Activated CD8-positive, alpha-beta T cell treated with anti-CD3 and anti-CD28 coated beads, Interleukin-2, amount 10 ng/mL, durations not matched to agents 7 days and 5 days (primary cell): Measurements from ENCODE around the gene CATSPER1. TPM values are rescaled to one million over a fixed set of nuclear protein-coding genes. Genes with fewer than 3 reads are reported as not detected.

Experiments
- ATAC-seq: fragments of 150-1000 bp; cut with Tn5 transposase; one replicate; pipeline ENCODE4 v1.10.0; 2021; ENCODE audit warnings: moderate library complexity
- CTCF ChIA-PET: fragments of 350-600 bp; sonication (Branson Sonifier 250); formaldehyde crosslinking; loops from one replicate; lab custom pipeline; 2021; ENCODE audit warnings: antibody characterized with exemption; lab: Charles Lee
- POLR2A ChIA-PET: fragments of 350-600 bp; sonication (Branson Sonifier 250); formaldehyde crosslinking; loops from one replicate; lab custom pipeline; 2021; ENCODE audit warnings: antibody characterized with exemption; lab: Charles Lee
- DNase-seq: peaks from one replicate; pipeline ENCODE4 v3.0.0-alpha.2; 2020
- H3K27ac Mint-ChIP-seq: one replicate; pipeline ENCODE4 v1.8.0; 2021; ENCODE audit warnings: mild to moderate bottlenecking, mixed read lengths
- H3K27me3 Mint-ChIP-seq: one replicate; pipeline ENCODE4 v1.8.0; 2021; ENCODE audit warnings: low read depth, mixed read lengths
- H3K36me3 Mint-ChIP-seq: one replicate; pipeline ENCODE4 v1.8.0; 2021; ENCODE audit warnings: low read depth, mixed read lengths
- H3K4me1 Mint-ChIP-seq: one replicate; pipeline ENCODE4 v1.8.0; 2021; ENCODE audit warnings: low read depth, mixed read lengths
- H3K4me3 Mint-ChIP-seq: one replicate; pipeline ENCODE4 v1.8.0; 2021; ENCODE audit warnings: mild to moderate bottlenecking, mixed read lengths
- H3K9me3 Mint-ChIP-seq: one replicate; pipeline ENCODE4 v1.8.0; 2022; ENCODE audit warnings: mixed read lengths; ENCODE audit not compliant: insufficient read depth
- total RNA-seq, 2 experiments: library from RNA; stranded (reverse); gene quantifications; one replicate each; pipeline ENCODE4 v1.2.3, GENCODE V29; 2021

CATSPER1 gene
- total RNA-seq, 2 experiments from 2014 or later = not detected

DNA sequence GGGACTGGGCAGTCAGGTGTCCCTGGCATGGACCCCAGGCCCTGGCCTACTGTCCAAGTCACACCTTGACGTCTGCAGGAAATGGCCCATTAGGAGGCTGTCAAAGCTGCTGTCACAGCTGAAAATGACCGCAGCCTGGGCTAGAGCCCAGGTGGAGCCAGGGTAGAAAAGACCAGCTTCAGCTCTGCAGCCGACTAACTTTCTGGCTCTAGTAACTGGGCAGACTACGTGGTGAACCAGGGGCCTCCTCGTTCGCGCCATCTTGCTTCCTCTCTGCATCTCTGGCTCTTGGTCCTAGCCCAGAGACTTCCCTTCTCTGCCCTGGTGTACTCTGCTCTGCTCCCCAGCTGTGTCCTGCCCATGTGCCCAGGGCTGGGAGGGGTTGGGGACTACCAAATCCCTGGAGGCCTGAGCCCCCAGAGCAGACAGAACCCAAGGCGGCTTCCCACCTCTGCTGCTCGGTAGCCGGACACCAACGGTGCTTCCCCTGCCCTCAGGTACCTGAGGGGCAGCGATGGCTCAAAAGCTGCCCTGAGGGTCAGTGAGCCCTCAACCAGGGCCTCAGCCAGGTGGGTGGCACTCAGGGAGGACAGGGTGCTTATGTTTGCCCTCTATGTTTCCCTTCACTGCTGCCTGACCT is 45.1 kb downstream of the CATSPER1 start:
- H3K27ac Mint-ChIP-seq = no peak overlapping the region
- H3K9me3 Mint-ChIP-seq = no peaks in the 10 kb centered on the region
- POLR2A ChIA-PET = no interaction called here
- no peak overlapping the region for H3K4me3 Mint-ChIP-seq
- H3K4me1 Mint-ChIP-seq = no peaks in the 10 kb centered on the region
- H3K27me3 Mint-ChIP-seq = no peaks in the 10 kb centered on the region
- ATAC-seq (no peak), DNase-seq (no peak)
- peaks cover 25% of the 10 kb centered on the region for H3K36me3 Mint-ChIP-seq
- CTCF ChIA-PET = interaction anchor here (12.2 kb wide), 1 partner anchor 92 kb away, joined by 259 read pairs; the partner anchor contains the start of genes CCDC85B and FIBP

DNA sequence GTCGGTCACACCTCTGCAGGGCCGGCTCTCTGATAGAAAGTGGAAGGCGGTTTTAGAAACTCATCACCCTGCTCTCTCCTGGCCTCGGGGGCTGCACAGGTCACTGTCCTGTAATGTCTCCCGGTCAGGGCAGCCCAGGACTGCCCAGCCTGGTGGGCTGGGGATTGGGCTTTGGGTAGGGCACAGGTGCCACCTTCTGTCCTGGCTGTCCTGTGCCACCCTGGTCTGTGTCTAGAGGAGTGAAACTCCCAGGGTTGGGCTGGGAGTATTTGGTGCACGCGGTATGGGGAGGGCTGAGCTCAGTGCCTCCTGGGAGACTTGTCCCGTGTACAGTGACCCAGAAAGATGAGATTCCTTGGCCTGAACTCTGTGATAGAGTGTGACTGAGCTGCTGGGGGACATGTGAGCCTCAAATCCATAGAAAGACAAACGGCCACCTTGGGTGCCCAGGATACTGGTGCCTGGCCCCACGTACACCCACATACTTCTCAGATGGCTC is 47.0 kb downstream of the CATSPER1 start:
- ATAC-seq (no peak), DNase-seq (no peak)
- no peaks in the 10 kb centered on the region for H3K4me1 Mint-ChIP-seq
- H3K27ac Mint-ChIP-seq = peak overlapping the region; percentile 34
- ChIA-PET POLR2A (no interaction called here), CTCF (interaction anchor here (1.0 to 2.0 kb wide), 3 partner anchors 91 to 162 kb away, joined by 3 to 10 read pairs (median 4); partner anchors contain the start of gene FIBP)
- H3K36me3 Mint-ChIP-seq = peaks cover 32% of the 10 kb centered on the region
- H3K9me3 Mint-ChIP-seq = no peaks in the 10 kb centered on the region
- H3K4me3 Mint-ChIP-seq = no peak overlapping the region
- H3K27me3 Mint-ChIP-seq = no peaks in the 10 kb centered on the region

DNA sequence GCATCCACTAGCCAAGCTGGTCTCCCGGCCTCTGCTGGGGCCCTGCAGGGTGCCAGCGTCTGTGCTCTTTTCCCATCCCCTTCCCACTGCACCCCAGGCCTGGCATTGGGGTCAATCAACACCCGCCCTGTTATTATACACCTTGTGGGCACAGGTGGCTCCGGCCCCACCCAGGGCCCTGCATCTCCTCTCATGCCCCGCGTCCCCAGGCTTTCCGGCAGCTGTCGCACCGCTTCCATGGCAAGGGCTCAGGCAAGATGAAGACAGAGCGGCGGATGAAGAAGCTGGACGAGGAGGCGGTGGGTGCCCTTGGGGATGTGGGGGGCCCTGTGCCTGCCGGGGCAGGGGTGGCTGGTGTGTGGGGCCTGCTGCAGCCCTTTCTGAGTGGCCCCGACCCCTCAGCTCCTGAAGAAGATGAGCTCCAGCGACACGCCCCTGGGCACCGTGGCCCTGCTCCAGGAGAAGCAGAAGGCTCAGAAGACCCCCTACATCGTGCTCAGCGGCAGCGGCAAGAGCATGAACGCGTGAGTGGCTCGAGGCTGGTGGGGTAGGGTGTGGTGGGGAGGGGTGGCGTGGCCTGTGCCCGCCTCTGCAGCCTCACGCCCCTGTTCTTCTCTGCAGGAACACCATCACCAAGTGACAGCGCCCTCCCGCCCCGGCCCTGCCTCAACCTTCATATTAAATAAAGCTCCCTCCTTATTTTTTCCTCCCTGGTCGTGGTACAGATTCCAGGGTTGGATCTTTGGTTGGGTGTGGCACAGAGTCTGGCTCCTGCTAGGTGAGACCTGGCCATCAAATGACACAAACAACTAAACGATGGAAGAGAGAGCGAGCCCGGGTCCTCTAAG is 47.7 kb downstream of the CATSPER1 start:
- Mint-ChIP-seq H3K27me3 (no peaks in the 10 kb centered on the region), H3K27ac (no peak overlapping the region), H3K36me3 (peaks cover 36% of the 10 kb centered on the region), H3K4me1 (no peaks in the 10 kb centered on the region), H3K9me3 (no peaks in the 10 kb centered on the region), H3K4me3 (no peak overlapping the region)
- DNase-seq (no peak), ATAC-seq (no peak)
- ChIA-PET POLR2A (no interaction called here), CTCF (interaction anchor here (1.0 to 2.0 kb wide), 3 partner anchors 91 to 162 kb away, joined by 3 to 10 read pairs (median 4); partner anchors contain the start of gene FIBP)

DNA sequence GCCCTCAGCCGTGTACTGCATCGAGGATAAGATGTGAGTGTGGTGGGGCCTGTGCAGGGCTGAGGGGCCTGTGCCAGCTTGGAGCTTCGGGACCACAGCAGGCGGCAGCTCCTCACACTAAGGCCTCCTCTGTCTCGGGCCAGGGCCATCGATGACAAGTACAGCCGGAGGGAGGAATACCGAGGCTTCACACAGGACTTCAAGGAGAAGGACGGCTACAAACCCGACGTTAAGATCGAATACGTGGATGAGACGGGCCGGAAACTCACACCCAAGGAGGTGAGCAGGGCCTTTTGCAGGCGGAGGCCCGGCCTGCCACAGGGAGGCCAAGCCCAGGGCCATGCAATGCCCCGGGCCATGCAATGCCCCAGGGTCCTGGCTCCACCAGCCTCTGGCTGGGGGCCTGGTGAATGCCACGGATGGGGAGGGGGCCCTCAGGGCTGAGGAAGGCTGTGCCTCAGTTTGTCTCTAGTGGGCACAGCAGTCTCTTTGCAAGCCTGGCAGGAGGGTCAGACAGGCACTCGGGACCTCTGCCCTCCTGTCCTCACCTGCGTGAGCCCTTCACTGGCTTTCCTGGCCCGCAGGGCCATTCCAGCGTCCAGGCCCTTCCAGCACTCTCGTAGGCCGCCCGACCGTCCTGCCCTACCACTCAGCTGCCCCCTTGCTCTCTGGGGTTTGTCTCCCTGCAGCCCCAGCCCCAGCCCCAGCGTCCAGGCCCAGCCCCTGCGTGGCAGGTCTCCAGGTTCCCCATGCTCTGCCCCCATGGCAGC is 48.5 kb downstream of the CATSPER1 start:
- Mint-ChIP-seq H3K27me3 (no peaks in the 10 kb centered on the region), H3K4me3 (no peak overlapping the region), H3K36me3 (peaks cover 42% of the 10 kb centered on the region), H3K27ac (no peak overlapping the region), H3K4me1 (no peaks in the 10 kb centered on the region), H3K9me3 (no peaks in the 10 kb centered on the region)
- DNase-seq = no peak
- CTCF ChIA-PET = interaction anchor here (2.0 kb wide), 1 partner anchor 93 kb away, joined by 10 read pairs; no protein-coding TSS in a partner anchor
- POLR2A ChIA-PET = interaction anchor here (1.6 kb wide), 1 partner anchor 13 kb away, joined by 3 read pairs; no protein-coding TSS in a partner anchor
- no peak for ATAC-seq

DNA sequence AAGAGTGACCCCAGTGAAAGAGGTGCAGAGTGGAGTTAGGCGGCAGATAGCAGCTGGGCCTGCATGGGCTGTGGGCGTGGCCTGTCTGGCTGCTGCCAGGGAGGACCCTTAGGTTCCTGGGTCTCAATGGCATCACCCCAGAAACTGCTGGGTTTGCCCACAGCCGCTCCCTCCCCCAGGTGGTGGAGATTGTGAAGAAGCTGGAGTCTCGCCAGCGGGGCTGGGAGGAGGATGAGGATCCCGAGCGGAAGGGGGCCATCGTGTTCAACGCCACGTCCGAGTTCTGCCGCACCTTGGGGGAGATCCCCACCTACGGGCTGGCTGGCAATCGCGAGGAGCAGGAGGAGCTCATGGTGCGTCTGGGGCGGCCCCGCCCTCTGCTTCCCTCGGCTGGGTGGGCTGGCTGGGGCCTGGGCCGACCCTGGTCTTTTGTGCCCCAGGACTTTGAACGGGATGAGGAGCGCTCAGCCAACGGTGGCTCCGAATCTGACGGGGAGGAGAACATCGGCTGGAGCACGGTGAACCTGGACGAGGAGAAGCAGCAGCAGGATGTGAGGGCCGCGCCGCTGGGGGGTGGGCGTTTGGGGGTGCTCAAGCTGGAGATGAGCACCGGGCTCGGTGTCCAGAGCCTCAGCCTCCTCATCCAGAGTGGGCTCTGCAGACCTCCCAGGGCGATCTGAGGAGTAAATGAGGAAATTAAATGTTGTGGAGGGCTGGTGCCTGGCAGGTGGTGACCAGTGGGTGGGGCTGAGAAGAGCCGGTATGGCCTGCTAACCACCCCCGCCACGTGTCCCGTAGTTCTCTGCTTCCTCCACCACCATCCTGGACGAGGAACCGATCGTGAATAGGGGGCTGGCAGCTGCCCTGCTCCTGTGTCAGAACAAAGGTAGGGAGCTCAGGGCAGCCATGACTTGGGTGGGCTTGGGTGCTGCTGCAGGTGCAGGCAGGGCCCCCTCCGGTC is 49.8 kb downstream of the CATSPER1 start:
- POLR2A ChIA-PET = interaction anchor here (1.6 kb wide), 1 partner anchor 11 kb away, joined by 3 read pairs; no protein-coding TSS in a partner anchor
- Mint-ChIP-seq H3K4me3 (no peak overlapping the region), H3K4me1 (no peaks in the 10 kb centered on the region), H3K27ac (peak overlapping the region; percentile 18), H3K27me3 (no peaks in the 10 kb centered on the region), H3K9me3 (no peaks in the 10 kb centered on the region), H3K36me3 (peaks cover 48% of the 10 kb centered on the region)
- ATAC-seq (no peak), DNase-seq (no peak)
- CTCF ChIA-PET = no interaction called here

DNA sequence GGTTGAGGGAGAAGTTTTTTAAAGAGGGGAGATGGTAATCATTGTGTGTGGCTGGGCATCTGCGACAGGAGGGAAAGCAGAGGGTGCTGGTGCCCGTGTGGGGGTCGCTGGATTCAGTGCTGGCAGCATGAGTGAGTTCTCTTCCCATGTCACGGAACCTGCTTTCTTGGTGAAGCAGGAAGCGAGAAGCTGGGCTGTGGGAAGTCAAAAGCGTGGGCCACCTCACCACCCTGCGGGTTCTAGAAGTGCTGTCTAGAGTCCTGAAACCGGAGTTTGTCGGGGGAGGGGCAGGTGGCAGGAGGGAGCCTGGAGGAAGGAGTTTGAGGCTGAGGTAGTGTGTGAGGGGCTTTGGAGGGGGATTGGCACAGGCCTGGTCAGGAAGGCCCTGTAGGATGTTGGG is 50.5 kb downstream of the CATSPER1 start:
- POLR2A ChIA-PET = no interaction called here
- H3K36me3 Mint-ChIP-seq = peaks cover 48% of the 10 kb centered on the region
- H3K27ac Mint-ChIP-seq = peak overlapping the region; percentile 18
- no peaks in the 10 kb centered on the region for H3K9me3 Mint-ChIP-seq
- H3K4me3 Mint-ChIP-seq = no peak overlapping the region
- CTCF ChIA-PET = no interaction called here
- no peaks in the 10 kb centered on the region for H3K27me3 Mint-ChIP-seq
- ATAC-seq (no peak), DNase-seq (no peak)
- no peaks in the 10 kb centered on the region for H3K4me1 Mint-ChIP-seq

DNA sequence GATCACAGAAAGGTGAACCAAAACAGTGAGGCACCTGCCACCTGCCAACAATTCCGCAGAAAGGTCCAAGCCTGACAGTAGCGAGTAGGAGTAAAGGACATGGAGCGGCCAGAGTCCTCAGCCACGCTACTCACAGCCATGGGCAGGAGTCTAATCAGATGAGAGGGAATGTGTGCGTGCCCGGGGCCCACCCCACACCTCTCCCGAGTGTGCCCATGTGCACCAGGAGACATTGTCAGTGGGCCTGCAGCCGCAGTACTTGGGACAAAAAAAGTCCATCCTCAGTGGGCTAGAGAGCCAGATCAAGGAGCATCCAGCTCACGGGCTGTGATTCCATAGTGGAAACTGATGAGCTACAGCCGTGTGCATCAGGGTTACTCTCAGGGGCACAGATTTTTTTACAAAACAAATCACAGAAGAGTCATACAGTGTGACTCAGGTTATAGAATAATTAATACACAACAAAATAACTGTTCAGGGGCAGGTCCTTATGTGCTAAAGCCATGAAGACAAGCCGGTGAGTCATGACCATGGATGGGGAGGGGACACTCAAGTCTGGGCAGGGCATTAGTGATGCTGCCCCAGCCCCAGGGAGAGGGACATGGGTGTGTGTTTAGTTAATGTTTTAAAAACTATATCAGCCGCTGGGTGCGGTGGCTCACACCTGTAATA is 52.7 kb downstream of the CATSPER1 start:
- peaks cover 3% of the 10 kb centered on the region for H3K4me1 Mint-ChIP-seq

DNA sequence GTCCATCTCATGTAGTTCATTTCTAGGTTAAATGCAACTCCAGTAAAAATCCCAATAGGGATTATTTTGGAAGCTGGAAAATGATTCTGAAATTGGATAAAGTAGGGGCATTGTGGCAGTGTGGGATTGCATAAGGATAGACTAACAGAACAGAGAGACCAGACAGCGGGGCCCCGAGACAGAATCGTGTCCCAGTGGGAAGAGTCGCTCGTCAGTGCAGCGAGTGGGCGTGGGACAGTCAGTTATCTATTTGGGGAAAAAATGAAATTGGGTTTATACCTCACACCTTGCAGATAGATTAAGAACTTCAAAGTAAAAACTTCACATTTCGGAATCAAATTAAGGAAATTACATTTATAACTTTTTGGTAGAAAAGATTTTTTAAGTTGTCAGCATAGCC is 54.2 kb downstream of the CATSPER1 start:
- no peak overlapping the region for H3K27ac Mint-ChIP-seq
- ATAC-seq (no peak), DNase-seq (no peak)
- H3K9me3 Mint-ChIP-seq = no peaks in the 10 kb centered on the region
- no peaks in the 10 kb centered on the region for H3K27me3 Mint-ChIP-seq
- H3K4me3 Mint-ChIP-seq = no peak overlapping the region
- peaks cover 3% of the 10 kb centered on the region for H3K4me1 Mint-ChIP-seq
- H3K36me3 Mint-ChIP-seq = peaks cover 51% of the 10 kb centered on the region
- POLR2A ChIA-PET = no interaction called here
- CTCF ChIA-PET = interaction anchor here (1.0 to 3.0 kb wide), 3 partner anchors 81 to 88 kb away, joined by 3 to 15 read pairs (median 13); partner anchors contain the start of genes CCDC85B and FIBP

More for the DNA sequence above, 52.7 kb downstream of the CATSPER1 start:
- ATAC-seq (no peak), DNase-seq (no peak)
- POLR2A ChIA-PET = no interaction called here
- Mint-ChIP-seq H3K27me3 (no peaks in the 10 kb centered on the region), H3K9me3 (no peaks in the 10 kb centered on the region), H3K4me3 (no peak overlapping the region), H3K27ac (peak overlapping the region; percentile 2), H3K36me3 (peaks cover 49% of the 10 kb centered on the region)
- CTCF ChIA-PET = interaction anchor here (1.0 kb wide), 1 partner anchor 44 kb away, joined by 3 read pairs; no protein-coding TSS in a partner anchor

DNA sequence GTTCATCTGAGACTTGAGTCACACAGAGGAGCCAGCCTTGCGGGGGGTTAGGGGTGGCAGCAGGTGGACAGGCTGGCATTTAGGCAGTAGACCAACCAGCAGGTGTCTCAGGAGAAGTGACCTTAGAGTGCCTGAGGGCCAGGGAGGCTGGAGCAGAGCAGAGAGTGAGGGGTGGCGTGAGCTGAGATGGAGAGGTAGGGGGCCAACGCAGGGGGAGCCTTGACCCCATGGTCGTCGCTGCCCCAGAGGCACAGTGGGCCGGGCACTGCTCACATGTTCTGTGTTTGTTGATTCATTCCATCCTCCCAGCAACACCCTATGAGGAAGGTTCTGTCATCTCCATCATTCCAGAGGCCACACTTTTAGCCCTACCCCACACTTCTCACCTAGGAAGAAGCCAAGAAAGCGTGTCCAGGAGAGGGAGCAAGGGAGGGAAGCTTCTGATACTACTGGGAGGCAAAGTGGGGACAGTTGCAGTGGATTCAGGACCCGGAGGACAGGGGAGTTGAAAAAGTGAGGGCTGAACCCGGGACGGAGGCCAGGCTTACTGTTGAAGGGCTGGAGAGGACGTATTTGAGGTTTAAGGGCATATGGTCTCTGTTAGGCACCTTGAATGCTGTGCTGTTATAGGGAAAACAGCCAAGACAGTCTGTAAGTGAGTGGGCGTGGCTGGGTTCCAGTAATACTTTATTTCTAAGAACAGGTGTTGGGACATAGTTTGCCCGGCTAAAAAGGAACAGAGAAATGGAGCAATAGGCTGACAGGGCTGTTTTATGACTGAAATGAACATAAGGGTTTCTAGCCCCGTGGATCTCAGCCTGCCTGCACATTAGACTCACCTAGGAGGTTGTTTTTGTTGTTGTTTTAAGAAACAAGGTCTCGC is 57.4 kb downstream of the CATSPER1 start:
- ATAC-seq = no peak
- Mint-ChIP-seq H3K4me3 (no peak overlapping the region), H3K9me3 (no peaks in the 10 kb centered on the region), H3K27me3 (no peaks in the 10 kb centered on the region), H3K4me1 (peaks cover 12% of the 10 kb centered on the region), H3K27ac (no peak overlapping the region), H3K36me3 (peaks cover 58% of the 10 kb centered on the region)
- DNase-seq = no peak
- CTCF ChIA-PET = interaction anchor here (1.2 kb wide), 1 partner anchor 84 kb away, joined by 3 read pairs; no protein-coding TSS in a partner anchor
- POLR2A ChIA-PET = no interaction called here
